Measurements from ENCODE around the gene TMIGD2.
A peak's percentile ranks its signal among the peaks of the same experiment; 100 is the strongest.

The TMIGD2 gene

DNA sequence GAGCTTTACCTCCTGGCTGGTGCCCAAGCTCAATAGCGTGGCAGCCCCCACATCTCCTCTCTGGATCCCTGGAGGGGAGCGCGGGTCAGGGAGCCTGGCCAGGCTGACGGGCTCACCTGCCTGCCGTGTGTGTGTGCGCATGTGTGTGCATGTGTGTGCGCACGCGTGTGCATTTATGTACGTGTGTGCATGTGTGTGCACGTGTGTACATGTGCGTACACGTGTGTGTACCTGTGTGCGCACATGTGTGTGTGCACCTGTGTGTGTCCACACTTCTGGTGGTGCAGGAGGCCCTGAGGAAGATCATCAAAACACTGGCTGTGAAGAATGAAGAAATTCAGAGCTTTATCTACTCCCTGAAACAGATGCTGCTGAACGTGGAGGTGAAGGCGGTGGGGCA, 3.5 kb upstream of the TMIGD2 start:
- Histone ChIP-seq H3K36me3 (ENCODE audit: control insufficient read depth, low read length) (no peaks in the 10 kb centered on the region), H3K4me2 (ENCODE audit: low read length) (no peak overlapping the region), H3F3A (ENCODE audit: control insufficient read depth, insufficient read depth) (no peaks in the 10 kb centered on the region), H3K9me3 (ENCODE audit: control insufficient read depth, insufficient read depth, low read length) (no peaks in the 10 kb centered on the region), H3K9me2 (replicated peaks; ENCODE audit: control insufficient read depth, low read length) (no peaks in the 10 kb centered on the region), H3K4me3 (ENCODE audit: low read length) (no peak overlapping the region), H3K27me3 (ENCODE audit: control insufficient read depth, low read length) (no peaks in the 10 kb centered on the region), H3K27ac (ENCODE audit: low read depth, low read length) (no peak overlapping the region), H4K20me1 (ENCODE audit: control insufficient read depth, insufficient read depth, low read depth, low read length) (no peaks in the 10 kb centered on the region), H3K79me2 (ENCODE audit: control insufficient read depth, low read length) (no peaks in the 10 kb centered on the region), H3K4me1 (ENCODE audit: control insufficient read depth, low read length) (peaks cover 3% of the 10 kb centered on the region; the same call in 1 of the 2 replicates)
- TF ChIP-seq EZH2phosphoT487 (IDR thresholded peaks at IDR 0.05; ENCODE audit: borderline replicate concordance, low read length), result no peak
- no peak for TF ChIP-seq CTCF (IDR thresholded peaks at IDR 0.05; ENCODE audit: low read depth, low read length, poor library complexity, severe bottlenecking)

GRCh38 chr19:4305257-4305612, 3.0 kb upstream of the TMIGD2 start:
- Histone ChIP-seq H3K9me2 (replicated peaks; ENCODE audit: control insufficient read depth, low read length) (no peaks in the 10 kb centered on the region), H3F3A (ENCODE audit: control insufficient read depth, insufficient read depth) (no peaks in the 10 kb centered on the region), H4K20me1 (ENCODE audit: control insufficient read depth, insufficient read depth, low read depth, low read length) (no peaks in the 10 kb centered on the region), H3K79me2 (ENCODE audit: control insufficient read depth, low read length) (no peaks in the 10 kb centered on the region), H3K27ac (ENCODE audit: low read depth, low read length) (no peak overlapping the region), H3K36me3 (ENCODE audit: control insufficient read depth, low read length) (no peaks in the 10 kb centered on the region), H3K4me2 (ENCODE audit: low read length) (no peak overlapping the region), H3K4me3 (ENCODE audit: low read length) (no peak overlapping the region), H3K27me3 (ENCODE audit: control insufficient read depth, low read length) (no peaks in the 10 kb centered on the region), H3K9me3 (ENCODE audit: control insufficient read depth, insufficient read depth, low read length) (no peaks in the 10 kb centered on the region), H3K4me1 (ENCODE audit: control insufficient read depth, low read length) (peaks cover 3% of the 10 kb centered on the region; the same call in 1 of the 2 replicates)
- TF ChIP-seq CTCF (IDR thresholded peaks at IDR 0.05; ENCODE audit: low read depth, low read length, poor library complexity, severe bottlenecking) (no peak), EZH2phosphoT487 (IDR thresholded peaks at IDR 0.05; ENCODE audit: borderline replicate concordance, low read length) (no peak)

DNA sequence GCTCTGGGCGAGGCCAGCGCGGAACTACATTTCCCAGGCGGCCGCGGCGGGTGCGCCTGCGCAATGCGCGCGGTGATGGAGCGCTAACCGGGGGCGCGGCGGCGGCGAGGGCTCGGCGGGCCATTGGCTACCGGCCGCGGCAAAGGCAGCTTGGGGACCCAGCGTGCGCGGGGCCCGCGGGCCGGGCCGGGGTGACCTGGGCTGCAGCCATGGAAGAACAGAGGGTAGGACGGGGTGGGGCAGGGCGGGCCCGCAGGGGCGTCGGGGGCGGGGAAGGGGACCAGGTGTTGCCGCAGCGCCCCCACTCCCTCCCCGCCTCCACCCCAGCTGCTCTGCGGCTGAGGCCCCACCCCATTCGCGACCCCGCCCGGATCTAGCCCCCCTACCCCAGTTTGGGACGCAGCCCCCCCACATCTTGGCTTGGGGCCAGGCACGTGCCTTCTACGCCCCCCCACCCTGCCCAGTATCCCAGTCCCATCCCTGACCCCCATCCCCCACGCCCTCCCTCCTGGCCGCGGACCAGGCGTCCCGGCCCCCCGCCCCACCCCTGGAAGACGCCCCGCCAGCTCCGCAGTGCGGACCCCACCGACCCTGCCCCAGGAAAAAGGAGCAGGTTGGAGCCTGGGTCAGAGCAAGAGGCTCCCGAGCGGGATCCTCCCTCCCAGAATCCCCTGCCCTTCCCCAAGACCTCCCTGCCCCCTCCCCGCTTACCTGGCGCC, 2.5 kb upstream of the TMIGD2 start, which contains the start of gene FSD1:
FSD1 (plus strand) TSS at position 61 of the 719 bp plus-strand sequence; CDS start at position 210, 149 bp downstream.
- Histone ChIP-seq H3K9me2 (replicated peaks; ENCODE audit: control insufficient read depth, low read length) (no peaks in the 10 kb centered on the region), H3K4me1 (ENCODE audit: control insufficient read depth, low read length) (peaks cover 3% of the 10 kb centered on the region; the same call in 1 of the 2 replicates), H3K36me3 (ENCODE audit: control insufficient read depth, low read length) (no peaks in the 10 kb centered on the region), H3K27me3 (ENCODE audit: control insufficient read depth, low read length) (no peaks in the 10 kb centered on the region), H3F3A (ENCODE audit: control insufficient read depth, insufficient read depth) (no peaks in the 10 kb centered on the region), H3K9me3 (ENCODE audit: control insufficient read depth, insufficient read depth, low read length) (no peaks in the 10 kb centered on the region), H4K20me1 (ENCODE audit: control insufficient read depth, insufficient read depth, low read depth, low read length) (no peaks in the 10 kb centered on the region), H3K27ac (ENCODE audit: low read depth, low read length) (no peak within 1 kb of the TSS), H3K79me2 (ENCODE audit: control insufficient read depth, low read length) (no peaks in the 10 kb centered on the region), H3K4me3 (ENCODE audit: low read length) (peak within 1 kb of the TSS; percentile 62), H3K4me2 (ENCODE audit: low read length) (peak within 1 kb of the TSS; percentile 55)
- no peak for TF ChIP-seq EZH2phosphoT487 (IDR thresholded peaks at IDR 0.05; ENCODE audit: borderline replicate concordance, low read length)
- TF ChIP-seq CTCF (IDR thresholded peaks at IDR 0.05; ENCODE audit: low read depth, low read length, poor library complexity, severe bottlenecking), result no peak
